ENCODE results near the gene PRKACA.

The PRKACA gene

GRCh38 chr19:14118165-14119051 is 846 bp upstream of the PRKACA start:
- DNase-seq (ENCODE audit: low read depth in 2 of 3, low spot score in 2 of 3) = no peak

- DNase-seq (ENCODE audit: low read depth in 2 of 3, low spot score in 2 of 3) = no peak
Measured at GRCh38 chr19:14116918-14117578, 514 bp downstream of the PRKACA start.

GRCh38 chr19:14116525-14116917 is 1.0 kb downstream of the PRKACA start:
- no peak for DNase-seq (ENCODE audit: low read depth in 2 of 3, low spot score in 2 of 3)

GRCh38 chr19:14115756-14116155 is 1.8 kb downstream of the PRKACA start:
- no peak for DNase-seq (ENCODE audit: low read depth in 2 of 3, low spot score in 2 of 3)

- DNase-seq (ENCODE audit: low read depth in 2 of 3, low spot score in 2 of 3) = peak in 2 of 3 experiments; percentile 18 to 29
Measured at GRCh38 chr19:14114854-14115253, 2.7 kb downstream of the PRKACA start.

GRCh38 chr19:14114439-14114838 is 3.1 kb downstream of the PRKACA start:
- DNase-seq (ENCODE audit: low read depth in 2 of 3, low spot score in 2 of 3) = no peak

GRCh38 chr19:14113762-14114414 is 3.7 kb downstream of the PRKACA start:
- peak in 2 of 3 experiments; percentile 15 to 33 for DNase-seq (ENCODE audit: low read depth in 2 of 3, low spot score in 2 of 3)

- DNase-seq (ENCODE audit: low read depth in 2 of 3, low spot score in 2 of 3) = no peak
Measured at GRCh38 chr19:14112809-14113385, 4.7 kb downstream of the PRKACA start.

- no peak for DNase-seq (ENCODE audit: low read depth in 2 of 3, low spot score in 2 of 3)
Measured at GRCh38 chr19:14112051-14112808, 5.3 kb downstream of the PRKACA start.

- DNase-seq (ENCODE audit: low read depth in 2 of 3, low spot score in 2 of 3) = no peak
Measured at GRCh38 chr19:14111486-14111885, 6.1 kb downstream of the PRKACA start.

GRCh38 chr19:14110650-14111049 is 6.9 kb downstream of the PRKACA start:
- DNase-seq (ENCODE audit: low read depth in 2 of 3, low spot score in 2 of 3) = no peak

GRCh38 chr19:14107581-14108461 is 9.7 kb downstream of the PRKACA start:
- no peak for DNase-seq (ENCODE audit: low read depth in 2 of 3, low spot score in 2 of 3)

GRCh38 chr19:14106840-14107239 is 10.7 kb downstream of the PRKACA start:
- DNase-seq (ENCODE audit: low read depth in 2 of 3, low spot score in 2 of 3) = no peak

GRCh38 chr19:14105680-14106079 is 11.9 kb downstream of the PRKACA start:
- DNase-seq (ENCODE audit: low read depth in 2 of 3, low spot score in 2 of 3) = no peak

- no peak for DNase-seq (ENCODE audit: low read depth in 2 of 3, low spot score in 2 of 3)
Measured at GRCh38 chr19:14103310-14103709, 14.3 kb downstream of the PRKACA start.

GRCh38 chr19:14102756-14103155 is 14.8 kb downstream of the PRKACA start:
- no peak for DNase-seq (ENCODE audit: low read depth in 2 of 3, low spot score in 2 of 3)

GRCh38 chr19:14102102-14102696 is 15.4 kb downstream of the PRKACA start:
- no peak for DNase-seq (ENCODE audit: low read depth in 2 of 3, low spot score in 2 of 3)

- no peak for DNase-seq (ENCODE audit: low read depth in 2 of 3, low spot score in 2 of 3)
Measured at GRCh38 chr19:14101003-14101545, 16.5 kb downstream of the PRKACA start.

- DNase-seq (ENCODE audit: low read depth in 2 of 3, low spot score in 2 of 3) = no peak
Measured at GRCh38 chr19:14097532-14098151, 19.9 kb downstream of the PRKACA start.

Data from activated CD8-positive, alpha-beta memory T cell treated with anti-CD3 and anti-CD28 coated beads for 48 hours (primary cell).